Osteoblast (primary cell): ENCODE measurements around the gene KIF16B. TPM values are rescaled to one million over a fixed set of nuclear protein-coding genes. Genes with fewer than 3 reads are reported as not detected.

ENCODE experiments used
- DNase-seq: peaks from one replicate; pipeline ENCODE4 v3.0.0; 2011; ENCODE audit warnings: low spot score, mixed read lengths; ENCODE audit not compliant: insufficient read length; ENCODE audit errors: missing footprints
- H2AFZ ChIP-seq: 2 replicates; pipeline ENCODE4 v1.6.0; 2011; ENCODE audit warnings: mild to moderate bottlenecking, low read length
- H3K27ac ChIP-seq: 2 replicates; pipeline ENCODE4 v1.5.1; 2011; ENCODE audit warnings: mild to moderate bottlenecking, low read depth, low read length, moderate library complexity
- H3K27me3 ChIP-seq: 2 replicates; pipeline ENCODE4 v1.6.0; 2012; ENCODE audit warnings: mild to moderate bottlenecking, control low read depth, inconsistent platforms, low read length, moderate library complexity; ENCODE audit not compliant: insufficient read depth
- H3K36me3 ChIP-seq: 2 replicates; pipeline ENCODE4 v1.5.1; 2011; ENCODE audit warnings: mild to moderate bottlenecking, low read length, control low read depth, moderate library complexity; ENCODE audit not compliant: insufficient read depth
- H3K4me1 ChIP-seq: 2 replicates; pipeline ENCODE4 v1.5.1; 2011; ENCODE audit warnings: mild to moderate bottlenecking, low read length, control low read depth, moderate library complexity; ENCODE audit not compliant: insufficient read depth
- H3K4me2 ChIP-seq: 2 replicates; pipeline ENCODE4 v1.6.0; 2011; ENCODE audit warnings: mild to moderate bottlenecking, low read length; ENCODE audit not compliant: insufficient read depth
- H3K4me3 ChIP-seq: fragments of 200-600 bp; sonication (generic); 3 replicates; pipeline ENCODE4 v1.5.1; 2012; ENCODE audit warnings: mild to moderate bottlenecking, low read length, inconsistent platforms; ENCODE audit not compliant: insufficient read depth
- H3K79me2 ChIP-seq: 2 replicates; pipeline ENCODE4 v1.6.0; 2012; ENCODE audit warnings: mild to moderate bottlenecking, low read length, control low read depth, inconsistent platforms; ENCODE audit not compliant: insufficient read depth
- H3K9me3 ChIP-seq: 2 replicates; pipeline ENCODE4 v1.5.1; 2011; ENCODE audit warnings: low read depth, low read length, control low read depth
- H4K20me1 ChIP-seq: 2 replicates; pipeline ENCODE4 v1.6.0; 2012; ENCODE audit warnings: mild to moderate bottlenecking, low read length, control low read depth; ENCODE audit not compliant: insufficient read depth
- total RNA-seq: library from RNA; depleted of rRNA; stranded (reverse); fragments of >200 nt; gene quantifications from 2 replicates; pipeline ENCODE4 v1.2.3, GENCODE V29; 2012
- TF ChIP-seq, protein P1 (sequence below): IDR thresholded peaks from 2 replicates; pipeline ENCODE4 v1.5.1; 2011; ENCODE audit warnings: mild to moderate bottlenecking, low read depth, low read length, moderate library complexity; ENCODE audit errors: extremely low read depth

KIF16B gene
- total RNA-seq, 1 donor, result 9.0 TPM

GRCh38 chr20:16615199-16615598 is 42.0 kb upstream of the KIF16B start:
- Histone ChIP-seq H3K79me2 (no peaks in the 10 kb centered on the region), H4K20me1 (no peaks in the 10 kb centered on the region), H3K4me2 (no peak overlapping the region), H3K36me3 (no peaks in the 10 kb centered on the region), H3K27ac (no peak overlapping the region), H3K9me3 (no peaks in the 10 kb centered on the region), H3K27me3 (no peaks in the 10 kb centered on the region), H3K4me3 (no peak overlapping the region), H3K4me1 (no peaks in the 10 kb centered on the region), H2AFZ (no peak overlapping the region)
- TF ChIP-seq, protein P1, sequence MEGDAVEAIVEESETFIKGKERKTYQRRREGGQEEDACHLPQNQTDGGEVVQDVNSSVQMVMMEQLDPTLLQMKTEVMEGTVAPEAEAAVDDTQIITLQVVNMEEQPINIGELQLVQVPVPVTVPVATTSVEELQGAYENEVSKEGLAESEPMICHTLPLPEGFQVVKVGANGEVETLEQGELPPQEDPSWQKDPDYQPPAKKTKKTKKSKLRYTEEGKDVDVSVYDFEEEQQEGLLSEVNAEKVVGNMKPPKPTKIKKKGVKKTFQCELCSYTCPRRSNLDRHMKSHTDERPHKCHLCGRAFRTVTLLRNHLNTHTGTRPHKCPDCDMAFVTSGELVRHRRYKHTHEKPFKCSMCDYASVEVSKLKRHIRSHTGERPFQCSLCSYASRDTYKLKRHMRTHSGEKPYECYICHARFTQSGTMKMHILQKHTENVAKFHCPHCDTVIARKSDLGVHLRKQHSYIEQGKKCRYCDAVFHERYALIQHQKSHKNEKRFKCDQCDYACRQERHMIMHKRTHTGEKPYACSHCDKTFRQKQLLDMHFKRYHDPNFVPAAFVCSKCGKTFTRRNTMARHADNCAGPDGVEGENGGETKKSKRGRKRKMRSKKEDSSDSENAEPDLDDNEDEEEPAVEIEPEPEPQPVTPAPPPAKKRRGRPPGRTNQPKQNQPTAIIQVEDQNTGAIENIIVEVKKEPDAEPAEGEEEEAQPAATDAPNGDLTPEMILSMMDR, result no peak
- no peak for DNase-seq

DNA sequence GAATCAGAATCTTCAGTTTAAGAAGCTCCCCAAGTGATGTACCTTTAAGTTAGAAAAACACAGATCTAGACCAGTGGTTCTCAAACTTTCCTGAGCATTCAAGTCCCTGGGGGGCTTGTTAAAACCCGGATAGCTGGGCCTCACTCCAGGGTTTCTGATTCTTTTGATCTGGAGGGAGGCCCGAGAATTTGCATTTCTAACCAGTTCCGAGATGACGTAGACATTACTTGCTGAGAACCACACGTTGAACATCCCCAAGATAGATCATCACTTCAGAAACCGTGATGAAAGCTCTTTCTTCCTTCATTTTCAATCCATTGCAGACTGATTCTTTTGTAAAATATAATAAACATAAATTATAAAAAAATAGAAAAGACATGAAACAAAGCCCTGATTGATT is 40.7 kb upstream of the KIF16B start:
- Histone ChIP-seq H3K79me2 (no peaks in the 10 kb centered on the region), H3K4me2 (no peak overlapping the region), H2AFZ (no peak overlapping the region), H3K27me3 (no peaks in the 10 kb centered on the region), H3K36me3 (no peaks in the 10 kb centered on the region), H3K4me3 (no peak overlapping the region), H3K27ac (no peak overlapping the region), H3K4me1 (no peaks in the 10 kb centered on the region), H4K20me1 (no peaks in the 10 kb centered on the region), H3K9me3 (no peaks in the 10 kb centered on the region)
- TF ChIP-seq, protein P1, result no peak
- no peak for DNase-seq

DNA sequence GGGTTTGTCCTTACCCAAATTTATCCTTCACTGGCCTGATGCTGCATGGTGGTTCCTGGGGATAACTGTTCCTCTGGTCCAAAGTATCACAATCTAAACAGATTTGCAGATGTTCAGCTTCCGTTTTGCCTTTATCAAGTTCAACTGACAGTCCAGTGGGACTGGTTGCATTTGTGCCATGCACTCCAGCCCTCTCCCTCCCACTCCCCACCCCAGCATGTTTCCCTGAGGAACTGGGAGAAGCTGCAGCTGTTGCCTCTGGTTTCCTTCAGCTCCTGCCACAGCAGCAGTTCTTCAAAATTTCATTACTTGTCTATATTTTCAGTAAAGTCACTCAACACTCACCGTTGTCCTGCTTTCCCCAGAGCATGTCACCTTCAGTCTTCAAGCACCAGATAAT is 39.5 kb upstream of the KIF16B start:
- H3K4me2 ChIP-seq, result no peak overlapping the region
- no peak overlapping the region for H2AFZ ChIP-seq
- no peaks in the 10 kb centered on the region for H3K27me3 ChIP-seq

GRCh38 chr20:16611817-16612216 is 38.6 kb upstream of the KIF16B start:
- TF ChIP-seq, protein P1, result no peak
- Histone ChIP-seq H3K27me3 (peaks cover 4% of the 10 kb centered on the region), H3K9me3 (no peaks in the 10 kb centered on the region), H2AFZ (no peak overlapping the region), H3K4me1 (no peaks in the 10 kb centered on the region), H3K4me2 (no peak overlapping the region), H3K36me3 (no peaks in the 10 kb centered on the region), H4K20me1 (no peaks in the 10 kb centered on the region), H3K79me2 (no peaks in the 10 kb centered on the region), H3K4me3 (no peak overlapping the region), H3K27ac (no peak overlapping the region)
- no peak for DNase-seq

More for the DNA sequence above, 39.5 kb upstream of the KIF16B start:
- no peak overlapping the region for H3K27ac ChIP-seq
- H3K4me3 ChIP-seq, result no peak overlapping the region
- no peak for DNase-seq
- H3K79me2 ChIP-seq, result no peaks in the 10 kb centered on the region
- no peaks in the 10 kb centered on the region for H3K36me3 ChIP-seq
- H3K4me1 ChIP-seq, result no peaks in the 10 kb centered on the region
- H4K20me1 ChIP-seq, result no peaks in the 10 kb centered on the region
- no peaks in the 10 kb centered on the region for H3K9me3 ChIP-seq
- TF ChIP-seq, protein P1, result no peak
